NOMO-1 treated with DMSO at 0.1 percent for 48 hours (cell line): ENCODE measurements around the gene ZBTB47.
A peak's percentile ranks its signal among the peaks of the same experiment; 100 is the strongest.

Experiments used
- DNase-seq: peaks from one replicate; lab custom pipeline; 2025; ENCODE audit not compliant: unreplicated experiment; lab: John Stamatoyannopoulos, UW

Gene ZBTB47

DNA sequence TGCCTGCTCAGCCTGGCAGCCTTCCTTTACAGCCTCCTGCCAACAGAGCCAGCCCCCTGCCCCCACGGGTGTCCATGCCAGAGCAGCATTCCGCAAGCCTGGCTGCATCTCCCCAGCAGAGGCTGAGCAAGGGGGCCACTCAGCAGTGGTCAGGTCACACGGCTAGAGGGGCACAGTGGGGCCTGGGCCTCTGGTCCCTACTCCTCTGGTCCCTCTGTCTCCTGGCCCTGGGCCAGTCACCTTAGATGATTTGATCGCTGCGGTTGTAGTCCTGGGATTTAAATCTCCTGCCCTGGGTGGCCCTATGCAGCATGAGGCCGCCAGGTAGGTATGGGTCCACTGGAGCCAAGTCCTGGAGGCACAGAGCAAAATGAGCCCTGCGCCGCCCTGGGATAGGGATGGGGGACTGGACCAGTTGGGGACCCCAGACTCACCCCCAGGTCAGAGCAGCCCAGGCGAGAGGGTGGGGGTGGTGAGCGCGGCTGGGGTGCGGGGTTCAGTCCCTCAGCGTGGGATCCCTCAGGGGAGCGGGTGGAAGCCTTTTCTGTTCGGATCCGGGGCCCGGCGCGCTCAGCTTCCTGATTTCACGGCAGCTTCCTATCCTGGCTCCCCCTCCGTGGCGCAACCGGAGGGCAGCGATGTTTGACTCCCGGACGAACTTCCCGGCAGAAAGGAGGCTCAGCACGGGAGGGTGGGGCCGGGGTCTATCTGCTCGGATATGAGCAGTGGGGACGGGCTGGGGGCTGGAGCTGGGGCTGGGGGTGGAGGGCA lies at the start of gene ZBTB47:
ZBTB47 (plus strand) TSS at position 138 of the 771 bp plus-strand sequence. CDS start 4,659 bp downstream, outside the sequence.
- DNase-seq, result peak; percentile 24

DNA sequence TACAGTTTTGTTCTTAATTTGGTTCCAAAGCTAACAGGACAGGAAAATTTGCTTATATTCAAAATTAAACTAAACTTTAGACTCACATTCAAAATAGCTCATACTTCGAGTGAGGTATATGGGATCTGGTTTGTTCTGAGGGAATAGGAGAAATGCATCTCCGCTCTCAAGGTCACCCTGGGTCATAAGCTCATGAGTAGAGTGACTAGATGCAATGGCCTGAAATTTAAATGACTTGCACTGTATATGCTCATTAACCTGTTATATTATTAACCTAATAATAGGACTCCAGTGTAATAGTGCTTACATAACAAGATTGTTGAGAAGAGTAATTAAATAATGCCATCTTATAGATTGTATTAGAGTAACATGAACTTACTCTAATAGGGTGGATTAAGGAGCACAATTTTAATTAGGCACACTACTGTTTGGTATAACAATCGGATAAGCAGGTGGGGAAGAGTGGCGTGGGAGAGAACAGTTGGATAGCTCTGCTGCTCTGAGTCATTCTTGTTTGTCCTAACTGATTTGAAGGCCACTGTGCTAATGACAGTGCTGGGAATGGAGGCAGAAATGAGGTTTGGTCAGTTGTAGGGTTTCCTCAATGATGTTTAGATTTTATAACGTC lies 47.8 kb upstream of the ZBTB47 start:
- DNase-seq, result no peak

DNA sequence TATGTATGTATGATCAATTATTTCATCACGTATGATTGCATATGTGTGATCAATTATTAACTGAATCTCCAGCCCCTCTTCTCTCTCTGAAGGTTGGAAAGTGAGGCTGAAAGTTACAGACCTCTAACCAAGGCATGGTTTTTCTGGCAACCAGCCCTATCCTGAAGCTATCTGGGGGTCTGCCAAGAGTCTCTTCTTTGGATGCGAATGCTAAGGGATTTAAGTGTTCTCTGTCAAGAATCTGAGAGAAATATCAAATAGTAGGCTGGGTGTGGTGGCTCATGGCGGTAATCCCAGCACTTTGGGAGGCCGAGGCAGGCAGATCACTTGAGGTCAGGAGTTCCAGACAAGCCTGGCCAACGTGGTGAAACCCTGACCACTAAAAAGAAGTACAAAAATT lies 44.9 kb upstream of the ZBTB47 start:
- no peak for DNase-seq

DNA sequence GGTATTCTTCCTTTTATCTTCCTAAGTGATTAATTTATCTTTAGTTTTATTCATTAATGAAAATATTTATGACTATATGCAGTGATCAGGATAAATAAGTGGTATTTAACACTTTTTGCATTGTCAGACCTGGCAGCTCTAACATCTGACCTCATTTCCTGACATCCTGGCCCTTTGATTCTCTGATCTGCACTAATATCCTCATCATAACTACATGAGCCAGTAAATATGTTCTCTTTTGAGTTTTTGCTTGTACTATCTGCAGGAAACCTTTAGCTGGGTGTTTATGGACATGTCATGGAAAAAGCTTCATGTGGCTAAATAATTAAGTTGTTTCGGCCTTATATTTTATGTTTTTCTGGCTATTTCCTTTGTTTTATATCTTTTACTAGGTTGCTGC lies 42.5 kb upstream of the ZBTB47 start:
- DNase-seq, result no peak

DNA sequence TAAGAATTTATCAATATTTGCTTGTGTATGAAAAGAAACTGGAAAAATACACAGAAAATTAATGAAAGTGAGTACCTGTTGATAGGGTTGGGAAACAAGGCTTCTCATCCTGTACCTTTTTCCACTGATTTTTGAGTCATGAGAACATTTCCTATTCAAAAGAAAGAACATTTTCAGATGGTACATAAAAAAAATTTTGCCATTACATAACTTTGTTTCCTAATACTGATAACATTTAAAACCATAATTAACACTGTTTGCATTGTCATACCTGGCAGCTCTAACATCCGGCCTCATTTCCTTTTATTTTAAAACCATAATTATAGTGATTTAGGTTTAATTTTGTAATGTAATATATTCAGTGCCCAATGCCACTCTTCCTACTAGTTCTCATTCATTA lies 41.3 kb upstream of the ZBTB47 start:
- DNase-seq, result peak; percentile 23

DNA sequence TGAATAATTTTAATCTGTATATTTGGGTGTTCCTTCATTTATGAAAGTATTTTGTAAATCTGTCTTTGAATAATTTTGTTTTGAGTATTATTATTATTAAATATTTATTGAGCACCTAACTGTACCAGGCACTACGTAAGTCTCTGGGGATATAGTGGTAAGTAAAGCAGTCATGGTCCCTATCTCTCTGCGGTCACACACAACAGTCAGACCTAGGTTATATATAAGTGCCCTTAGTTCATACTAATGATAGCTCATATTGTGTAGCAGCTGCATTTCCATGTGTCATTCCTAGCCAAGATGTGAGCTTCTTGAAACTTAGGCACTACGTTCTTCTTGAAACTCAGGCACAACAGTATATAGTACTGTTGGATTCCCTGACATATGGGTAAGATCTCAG lies 40.6 kb upstream of the ZBTB47 start:
- DNase-seq, result no peak

DNA sequence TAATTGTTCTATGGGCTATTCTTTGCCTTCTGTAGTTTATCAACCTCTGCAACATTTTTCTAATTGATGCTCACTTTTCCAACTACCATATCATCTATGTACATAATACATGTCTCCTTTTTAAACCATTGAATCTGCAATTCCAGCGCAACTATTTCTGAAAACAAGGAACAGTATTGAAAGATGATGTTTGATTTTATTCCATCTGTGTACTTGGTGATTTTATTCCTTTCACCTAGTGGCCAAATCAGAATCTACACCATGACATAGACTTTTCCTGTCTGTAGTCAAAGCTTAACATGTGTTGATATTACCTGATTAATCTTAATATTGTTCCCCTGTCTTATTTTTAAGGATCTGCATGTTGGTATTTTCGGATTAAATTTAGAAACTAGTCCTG lies 40.0 kb upstream of the ZBTB47 start:
- DNase-seq, result no peak

DNA sequence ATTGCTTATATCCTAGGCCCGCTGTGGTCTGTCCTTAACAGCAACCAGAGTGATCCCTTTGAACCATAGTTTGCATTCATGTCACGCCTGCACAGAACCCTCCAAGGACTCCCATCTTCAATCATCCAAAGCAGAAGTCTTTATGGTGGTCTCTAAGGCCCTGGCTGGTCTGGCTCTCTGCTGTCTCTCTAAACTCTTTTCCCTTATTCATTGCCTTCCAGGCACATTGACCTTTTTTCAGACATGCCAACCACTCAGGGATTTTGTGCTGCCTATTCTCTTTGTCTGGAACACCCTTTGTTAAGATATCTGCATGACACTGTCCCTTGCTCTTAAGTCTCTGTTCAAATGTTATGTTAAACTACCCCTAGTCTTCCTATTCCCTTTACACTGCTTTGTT lies 21.9 kb upstream of the ZBTB47 start:
- no peak for DNase-seq

DNA sequence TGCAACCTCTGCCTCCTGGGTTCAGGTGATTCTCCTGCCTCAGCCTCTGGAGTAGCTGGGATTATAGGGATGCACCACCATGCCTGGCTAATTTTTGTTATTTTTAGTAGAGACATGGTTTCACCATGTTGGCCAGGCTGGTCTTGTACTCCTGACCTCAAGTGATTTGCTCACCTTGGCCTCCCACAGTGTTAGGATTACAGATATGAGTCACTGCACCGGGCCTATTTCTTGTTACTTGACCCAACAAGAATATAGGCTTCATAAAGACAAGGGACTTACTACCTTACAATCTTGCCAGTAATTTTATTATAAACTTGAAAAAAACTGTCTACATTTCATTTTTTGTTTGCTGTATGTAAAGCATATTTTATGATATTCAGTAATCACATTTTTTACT lies 21.4 kb upstream of the ZBTB47 start:
- DNase-seq, result no peak

DNA sequence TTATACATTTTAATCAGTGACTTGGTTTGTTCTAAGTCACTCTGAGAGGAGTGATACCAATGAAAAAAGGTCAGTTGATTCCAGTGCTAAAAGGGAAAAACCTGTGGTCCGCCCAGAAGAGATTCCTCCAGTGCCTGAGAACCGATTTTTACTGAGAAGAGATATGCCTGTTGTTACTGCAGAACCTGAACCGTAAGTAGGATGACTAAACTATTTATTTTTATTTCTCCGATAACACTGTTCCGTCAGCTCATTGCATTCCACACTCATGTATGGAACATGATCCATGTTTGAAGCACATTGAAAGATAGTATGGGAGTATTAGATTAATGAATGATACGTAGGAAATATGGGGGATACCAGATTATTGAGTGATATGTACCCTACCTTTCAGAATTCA lies 20.0 kb upstream of the ZBTB47 start:
- no peak for DNase-seq

DNA sequence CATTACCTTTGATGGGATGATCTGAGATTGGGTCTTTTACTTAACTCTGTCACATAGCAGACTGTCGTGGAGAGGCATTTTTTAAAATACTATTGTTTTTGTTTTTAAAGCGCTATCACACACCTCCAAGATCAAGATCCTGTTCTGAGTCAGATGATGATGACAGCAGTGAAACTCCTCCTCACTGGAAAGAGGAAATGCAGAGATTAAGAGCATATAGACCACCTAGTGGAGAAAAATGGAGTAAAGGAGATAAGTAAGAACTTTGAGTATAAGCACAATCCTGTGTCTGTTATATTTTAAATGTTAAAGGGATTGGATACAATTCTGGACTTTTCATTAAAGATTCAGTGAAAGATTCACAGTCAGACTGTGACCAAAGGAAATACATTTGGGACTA lies 18.4 kb upstream of the ZBTB47 start:
- DNase-seq, result peak; percentile 70

DNA sequence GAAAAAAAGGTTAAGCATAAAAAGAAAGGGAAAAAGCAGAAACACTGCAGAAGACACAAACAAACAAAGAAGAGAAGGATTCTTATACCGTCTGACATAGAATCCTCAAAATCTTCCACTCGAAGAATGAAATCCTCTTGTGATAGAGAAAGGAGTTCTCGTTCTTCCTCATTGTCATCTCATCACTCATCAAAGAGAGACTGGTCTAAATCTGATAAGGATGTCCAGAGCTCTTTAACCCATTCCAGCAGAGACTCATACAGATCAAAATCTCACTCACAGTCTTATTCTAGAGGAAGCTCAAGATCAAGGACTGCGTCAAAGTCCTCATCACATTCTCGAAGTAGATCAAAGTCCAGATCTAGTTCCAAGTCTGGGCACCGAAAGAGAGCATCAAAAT lies 16.5 kb upstream of the ZBTB47 start:
- no peak for DNase-seq

DNA sequence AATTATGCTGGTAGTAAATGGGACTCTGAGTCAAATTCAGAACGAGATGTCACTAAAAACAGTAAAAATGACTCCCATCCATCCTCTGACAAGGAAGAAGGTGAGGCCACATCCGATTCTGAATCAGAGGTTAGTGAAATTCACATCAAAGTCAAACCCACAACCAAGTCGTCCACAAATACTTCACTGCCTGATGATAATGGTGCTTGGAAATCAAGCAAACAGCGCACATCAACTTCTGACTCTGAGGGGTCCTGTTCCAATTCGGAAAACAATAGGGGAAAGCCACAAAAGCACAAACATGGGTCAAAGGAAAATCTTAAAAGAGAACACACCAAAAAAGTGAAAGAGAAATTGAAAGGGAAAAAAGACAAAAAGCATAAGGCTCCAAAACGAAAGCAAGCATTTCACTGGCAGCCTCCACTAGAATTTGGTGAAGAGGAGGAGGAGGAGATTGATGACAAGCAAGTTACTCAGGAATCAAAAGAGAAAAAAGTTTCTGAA lies 15.1 kb upstream of the ZBTB47 start:
- DNase-seq, result no peak

DNA sequence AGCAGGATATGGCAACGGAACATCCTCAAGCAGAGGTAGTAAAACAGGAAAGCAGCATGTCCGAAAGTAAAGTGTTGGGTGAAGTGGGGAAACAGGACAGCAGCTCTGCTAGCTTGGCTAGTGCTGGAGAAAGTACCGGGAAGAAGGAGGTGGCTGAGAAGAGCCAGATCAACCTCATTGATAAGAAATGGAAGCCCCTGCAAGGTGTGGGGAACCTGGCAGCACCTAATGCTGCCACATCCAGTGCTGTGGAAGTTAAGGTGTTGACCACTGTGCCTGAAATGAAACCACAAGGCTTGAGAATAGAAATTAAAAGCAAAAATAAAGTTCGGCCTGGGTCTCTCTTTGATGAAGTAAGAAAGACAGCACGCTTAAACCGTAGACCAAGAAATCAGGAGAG lies 14.3 kb upstream of the ZBTB47 start:
- DNase-seq, result no peak

DNA sequence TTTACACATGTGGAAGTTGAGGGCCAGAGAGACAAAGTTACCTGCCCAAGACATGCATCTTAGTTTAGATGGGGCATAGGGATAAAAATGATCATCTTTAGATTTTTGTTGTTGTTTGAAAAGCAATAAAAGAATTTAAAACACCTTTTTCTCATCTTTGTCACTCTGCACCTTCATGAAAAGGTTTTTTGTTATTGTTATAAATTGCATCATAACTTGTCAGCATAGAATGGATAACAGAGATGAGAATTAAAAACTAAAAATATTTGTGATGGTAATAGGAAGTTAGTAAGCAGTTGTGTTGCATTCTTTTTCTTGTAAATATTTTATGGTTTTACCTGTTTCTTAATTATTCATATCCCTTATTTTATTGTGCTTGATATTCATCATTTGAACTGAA lies 13.4 kb upstream of the ZBTB47 start:
- no peak for DNase-seq

DNA sequence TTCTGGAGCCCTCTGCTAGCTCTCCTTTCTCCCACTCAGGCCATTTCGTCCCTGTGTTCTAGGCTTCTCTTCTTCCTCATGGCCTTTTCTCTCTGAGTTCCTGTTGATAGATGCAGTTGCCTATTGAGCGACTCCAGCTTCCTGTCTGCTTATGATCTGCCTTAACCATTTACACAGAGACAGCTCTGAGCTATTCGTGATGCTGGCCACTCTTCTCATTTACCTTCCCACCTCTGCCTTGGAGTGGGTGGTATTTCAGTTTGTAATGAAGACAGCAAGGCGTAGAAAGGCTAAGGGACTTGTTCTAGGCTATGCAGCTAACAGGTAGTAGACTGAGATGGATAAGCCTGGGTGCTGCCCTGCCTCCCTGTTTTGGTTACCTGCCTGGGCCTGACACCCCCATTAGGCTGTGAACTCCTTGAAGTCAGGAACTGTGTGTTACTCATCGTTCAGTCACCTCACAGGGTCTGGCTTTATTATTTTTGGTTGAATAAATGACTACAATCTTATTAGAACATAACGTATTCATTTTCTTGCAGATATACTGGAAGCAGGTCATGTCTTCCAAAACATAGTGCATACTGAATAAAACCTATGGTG lies 12.6 kb upstream of the ZBTB47 start:
- DNase-seq, result no peak

DNA sequence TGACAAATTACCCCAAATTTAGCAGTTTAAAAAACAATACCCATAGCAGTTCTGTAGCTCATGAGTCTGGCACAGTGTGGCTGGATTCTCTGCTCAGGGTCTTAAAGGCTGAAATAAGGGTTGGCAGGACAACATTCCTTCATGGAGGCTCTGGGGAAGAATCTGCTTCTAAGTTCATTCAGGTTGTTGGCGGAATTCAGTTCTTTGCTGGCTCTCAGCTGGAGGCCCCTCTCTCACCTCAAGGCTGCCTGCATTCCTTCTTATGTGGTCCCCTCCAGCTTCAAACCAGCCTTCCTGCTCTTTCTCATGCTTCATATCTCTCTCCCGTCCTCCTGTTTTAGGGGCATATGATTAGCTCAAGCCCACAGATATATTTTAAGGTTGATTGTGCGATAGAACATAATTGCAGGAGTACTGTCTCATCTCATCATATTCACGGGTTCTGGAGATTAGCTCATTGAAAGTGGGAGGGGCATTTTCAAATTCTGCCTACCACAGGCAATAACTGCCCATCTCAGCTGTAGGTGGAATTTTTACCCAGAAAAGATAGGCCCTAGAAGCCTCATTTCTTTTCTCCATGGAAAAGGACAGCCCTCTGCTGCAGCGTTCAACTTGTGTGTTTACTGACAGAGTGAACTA lies 5.6 kb upstream of the ZBTB47 start:
- DNase-seq, result no peak

DNA sequence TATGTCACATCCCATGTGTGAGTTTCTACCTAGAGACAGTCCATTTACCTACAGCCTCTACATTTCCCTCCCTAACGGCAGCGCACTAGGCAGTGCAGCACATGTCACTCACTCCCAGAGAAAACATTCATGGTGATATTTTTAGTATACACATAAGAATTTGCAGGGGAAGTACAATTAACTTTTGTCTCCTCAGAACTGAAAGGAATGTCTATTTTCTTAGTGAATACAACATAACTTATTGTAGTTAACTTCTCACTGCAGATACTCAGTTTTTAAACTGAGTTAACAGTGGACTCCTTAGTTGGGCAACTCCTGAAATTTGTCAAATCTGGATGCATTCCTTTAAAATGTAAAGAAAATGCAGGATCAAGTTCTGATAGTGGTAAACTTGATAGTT lies 4.5 kb upstream of the ZBTB47 start:
- no peak for DNase-seq

DNA sequence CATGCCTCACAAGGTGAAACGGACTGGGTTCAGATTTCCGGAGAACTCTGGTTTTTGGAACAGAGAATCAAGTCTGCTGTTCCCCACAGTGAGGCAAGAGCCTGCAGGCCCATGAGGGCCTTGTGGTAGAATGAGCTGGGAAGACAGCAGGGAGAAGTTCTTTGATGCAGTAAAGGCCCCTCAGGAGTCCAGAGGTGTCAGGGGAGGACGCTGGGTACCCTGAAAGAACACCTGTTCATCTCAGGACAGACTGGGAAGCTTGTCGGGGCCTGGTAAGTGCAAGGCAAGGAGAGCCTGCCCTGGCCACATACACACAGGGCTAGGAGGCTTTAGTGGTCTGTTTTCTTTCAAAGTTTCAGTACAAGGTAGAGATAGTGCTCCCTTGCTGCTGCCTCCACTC lies 3.7 kb upstream of the ZBTB47 start:
- no peak for DNase-seq

DNA sequence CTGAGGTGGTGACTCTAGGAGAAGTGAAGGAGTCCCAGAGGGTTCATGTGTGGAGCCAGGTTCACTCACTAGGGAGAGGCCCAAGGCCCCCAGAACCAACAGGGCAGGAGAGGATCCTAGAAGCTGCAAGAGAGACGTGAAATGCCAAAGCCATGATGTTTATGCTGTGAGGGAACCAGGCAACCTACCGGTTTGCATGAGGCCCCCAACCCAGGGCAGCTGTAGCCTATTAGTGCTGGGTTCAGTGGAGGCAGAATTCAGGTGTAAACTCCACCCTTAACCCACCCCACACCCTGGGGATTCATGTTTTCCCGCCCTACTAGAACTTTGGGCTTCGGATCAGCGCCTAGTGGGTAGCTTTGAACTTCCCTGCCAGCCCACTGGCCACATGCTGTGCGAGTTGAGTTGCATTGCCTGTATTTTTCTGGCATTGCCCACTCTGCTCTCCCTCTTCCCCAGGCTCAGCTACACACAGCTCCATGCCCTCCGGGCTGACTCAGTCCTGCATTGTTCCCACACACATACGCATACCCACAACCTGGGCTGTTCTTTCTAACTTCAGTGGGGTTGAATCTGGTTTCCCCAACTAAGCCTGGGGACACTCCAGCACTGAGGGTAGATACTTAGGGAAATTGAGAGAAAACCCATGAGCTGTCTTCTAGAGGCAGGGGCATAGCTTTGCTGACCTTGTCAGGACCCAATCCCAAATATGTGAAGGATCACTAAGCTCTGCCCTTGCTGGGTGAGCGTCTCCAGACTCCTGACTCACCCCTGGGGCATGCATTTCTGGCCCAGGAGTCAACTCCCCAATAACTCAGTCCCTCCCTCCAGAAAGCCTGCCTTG lies 2.0 kb upstream of the ZBTB47 start:
- DNase-seq, result no peak

DNA sequence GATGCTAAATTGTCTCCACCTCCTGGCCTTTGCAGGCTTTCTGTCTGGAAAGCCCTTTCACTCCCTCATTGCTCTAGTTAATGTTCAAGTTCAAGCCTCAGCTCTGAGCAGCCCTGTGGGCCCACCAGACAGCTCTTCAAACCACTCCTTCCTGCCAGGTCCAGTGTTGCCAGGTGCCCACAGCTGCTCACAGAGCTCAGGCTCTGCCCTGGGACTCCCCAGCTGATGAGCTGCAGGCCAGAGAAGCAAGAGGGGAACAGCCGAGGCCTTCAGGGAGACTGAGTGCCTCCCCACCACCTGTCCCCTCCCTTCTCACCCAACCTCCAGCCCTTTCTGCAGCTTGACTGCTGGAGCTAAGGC lies 1.3 kb upstream of the ZBTB47 start:
- DNase-seq, result no peak
